ENCODE data around the gene SYCP2.

The SYCP2 gene

GRCh38 chr20:59880198-59880597 is 53.2 kb downstream of the SYCP2 start:
- no peaks in the 10 kb centered on the region for H3K79me2 ChIP-seq (ENCODE audit: low read length)
- no peak overlapping the region for H3K4me3 ChIP-seq (ENCODE audit: low read length)
- no peak overlapping the region for H3K27ac ChIP-seq (ENCODE audit: low read length)
- 0 out of 2 replicates have a peak, but pooled peaks cover 10% of the 10 kb centered on the region for H3K27me3 ChIP-seq (ENCODE audit: low read depth, low read length)
- H4K20me1 ChIP-seq (ENCODE audit: insufficient read depth, low read length): no peaks in the 10 kb centered on the region
- H3K9me3 ChIP-seq (ENCODE audit: insufficient read depth, low read length): no peaks in the 10 kb centered on the region
- H3K4me2 ChIP-seq (ENCODE audit: low read length): no peak overlapping the region
- peaks cover 7% of the 10 kb centered on the region for H3K4me1 ChIP-seq (ENCODE audit: low read length)
- no peaks in the 10 kb centered on the region for H3K36me3 ChIP-seq (replicated peaks; ENCODE audit: low read depth, low read length)
- TF ChIP-seq EZH2phosphoT487 (IDR thresholded peaks at IDR 0.05; ENCODE audit: low read depth): no peak
- no peak for TF ChIP-seq CTCF (IDR thresholded peaks at IDR 0.05; ENCODE audit: low read depth, low read length)
- no peak overlapping the region for H3K9ac ChIP-seq (ENCODE audit: low read length)
- H2AFZ ChIP-seq (ENCODE audit: low read depth, low read length): no peak overlapping the region

- peaks cover 15% of the 10 kb centered on the region; the same call in 1 of the 2 replicates for H3K27me3 ChIP-seq (ENCODE audit: low read depth, low read length)
- no peak overlapping the region for H3K4me3 ChIP-seq (ENCODE audit: low read length)
- H3K9me3 ChIP-seq (ENCODE audit: insufficient read depth, low read length): no peaks in the 10 kb centered on the region
- H3K4me1 ChIP-seq (ENCODE audit: low read length): peaks cover 7% of the 10 kb centered on the region
- no peak overlapping the region for H3K9ac ChIP-seq (ENCODE audit: low read length)
- H3K4me2 ChIP-seq (ENCODE audit: low read length): no peak overlapping the region
- no peak for TF ChIP-seq EZH2phosphoT487 (IDR thresholded peaks at IDR 0.05; ENCODE audit: low read depth)
- no peak for TF ChIP-seq CTCF (IDR thresholded peaks at IDR 0.05; ENCODE audit: low read depth, low read length)
- no peak overlapping the region for H2AFZ ChIP-seq (ENCODE audit: low read depth, low read length)
- H3K79me2 ChIP-seq (ENCODE audit: low read length): no peaks in the 10 kb centered on the region
- no peaks in the 10 kb centered on the region for H3K36me3 ChIP-seq (replicated peaks; ENCODE audit: low read depth, low read length)
- no peaks in the 10 kb centered on the region for H4K20me1 ChIP-seq (ENCODE audit: insufficient read depth, low read length)
- H3K27ac ChIP-seq (ENCODE audit: low read length): no peak overlapping the region
These were observed 60.0 kb downstream of the SYCP2 start for GRCh38 chr20:59873409-59873808.

- Histone ChIP-seq H3K9ac (ENCODE audit: low read length) (no peak overlapping the region), H3K4me3 (ENCODE audit: low read length) (no peak overlapping the region), H3K79me2 (ENCODE audit: low read length) (no peaks in the 10 kb centered on the region), H3K4me1 (ENCODE audit: low read length) (peaks cover 7% of the 10 kb centered on the region), H3K9me3 (ENCODE audit: insufficient read depth, low read length) (no peaks in the 10 kb centered on the region), H4K20me1 (ENCODE audit: insufficient read depth, low read length) (no peaks in the 10 kb centered on the region), H3K4me2 (ENCODE audit: low read length) (no peak overlapping the region), H3K36me3 (replicated peaks; ENCODE audit: low read depth, low read length) (no peaks in the 10 kb centered on the region), H3K27me3 (ENCODE audit: low read depth, low read length) (peaks cover 32% of the 10 kb centered on the region), H3K27ac (ENCODE audit: low read length) (no peak overlapping the region), H2AFZ (ENCODE audit: low read depth, low read length) (no peak overlapping the region)
- no peak for TF ChIP-seq EZH2phosphoT487 (IDR thresholded peaks at IDR 0.05; ENCODE audit: low read depth)
These were observed 62.3 kb downstream of the SYCP2 start for GRCh38 chr20:59871096-59871495.

GRCh38 chr20:59866338-59866737 is 67.1 kb downstream of the SYCP2 start:
- TF ChIP-seq CTCF (IDR thresholded peaks at IDR 0.05; ENCODE audit: low read depth, low read length) (no peak), EZH2phosphoT487 (IDR thresholded peaks at IDR 0.05; ENCODE audit: low read depth) (no peak)
- Histone ChIP-seq H3K27ac (ENCODE audit: low read length) (no peak overlapping the region), H3K4me1 (ENCODE audit: low read length) (no peaks in the 10 kb centered on the region), H3K4me3 (ENCODE audit: low read length) (no peak overlapping the region), H3K9me3 (ENCODE audit: insufficient read depth, low read length) (no peaks in the 10 kb centered on the region), H3K27me3 (ENCODE audit: low read depth, low read length) (peaks cover 59% of the 10 kb centered on the region), H3K4me2 (ENCODE audit: low read length) (no peak overlapping the region), H2AFZ (ENCODE audit: low read depth, low read length) (no peak overlapping the region), H3K36me3 (replicated peaks; ENCODE audit: low read depth, low read length) (no peaks in the 10 kb centered on the region), H3K9ac (ENCODE audit: low read length) (no peak overlapping the region), H4K20me1 (ENCODE audit: insufficient read depth, low read length) (no peaks in the 10 kb centered on the region), H3K79me2 (ENCODE audit: low read length) (no peaks in the 10 kb centered on the region)

GRCh38 chr20:59864726-59865125 is 68.7 kb downstream of the SYCP2 start:
- H3K27ac ChIP-seq (ENCODE audit: low read length): no peak overlapping the region
- no peaks in the 10 kb centered on the region for H4K20me1 ChIP-seq (ENCODE audit: insufficient read depth, low read length)
- no peak for TF ChIP-seq CTCF (IDR thresholded peaks at IDR 0.05; ENCODE audit: low read depth, low read length)
- no peak for TF ChIP-seq EZH2phosphoT487 (IDR thresholded peaks at IDR 0.05; ENCODE audit: low read depth)

More at GRCh38 chr20:59864726-59865125, 68.7 kb downstream of the SYCP2 start:
- Histone ChIP-seq H3K4me1 (ENCODE audit: low read length) (no peaks in the 10 kb centered on the region), H3K79me2 (ENCODE audit: low read length) (no peaks in the 10 kb centered on the region), H3K4me3 (ENCODE audit: low read length) (no peak overlapping the region), H3K36me3 (replicated peaks; ENCODE audit: low read depth, low read length) (no peaks in the 10 kb centered on the region), H3K9ac (ENCODE audit: low read length) (no peak overlapping the region), H2AFZ (ENCODE audit: low read depth, low read length) (no peak overlapping the region), H3K27me3 (ENCODE audit: low read depth, low read length) (peaks cover 59% of the 10 kb centered on the region), H3K4me2 (ENCODE audit: low read length) (no peak overlapping the region), H3K9me3 (ENCODE audit: insufficient read depth, low read length) (no peaks in the 10 kb centered on the region)
